IMR-90 (cell line): ENCODE measurements around the gene JMJD1C. TPM values are rescaled to one million over a fixed set of nuclear protein-coding genes. Genes with fewer than 3 reads are reported as not detected.

Experiments used
- ATAC-seq: fragments of 200-7000 bp; cut with Tn5 transposase; 2 replicates; pipeline ENCODE4 v1.9.1; 2020; ENCODE audit warnings: low read depth, mild to moderate bottlenecking, moderate library complexity
- BruUV-seq: library from RNA; stranded (reverse); fragments of 400-500 nt; replicated peaks from 2 replicates; lab custom pipeline; 2021; lab: Mats Ljungman, UMichigan
- CTCF ChIA-PET: fragments of 300-600 bp; formaldehyde crosslinking; extraction: SDS; loops from one replicate; lab custom pipeline; 2021; ENCODE audit warnings: antibody characterized with exemption; lab: Yijun Ruan, JAX
- POLR2A ChIA-PET: fragments of 300-600 bp; sonication (Branson Sonifier 250); formaldehyde crosslinking; loops from one replicate; lab custom pipeline; 2022; ENCODE audit warnings: antibody characterized with exemption; ENCODE audit not compliant: unreplicated experiment; lab: Charles Lee
- DNase-seq: peaks from one replicate; pipeline ENCODE4 v3.0.0; 2013
- H2AFZ ChIP-seq: replicated peaks from 2 replicates; pipeline ENCODE3; 2013; ENCODE audit warnings: low read length, mild to moderate bottlenecking; ENCODE audit not compliant: poor library complexity
- H2AK5ac ChIP-seq: 2 replicates; pipeline ENCODE4 v1.6.1; 2013; ENCODE audit warnings: low read depth, low read length, inconsistent platforms
- H2AK9ac ChIP-seq: replicated peaks from 2 replicates; pipeline ENCODE3; 2013; ENCODE audit warnings: mild to moderate bottlenecking, low read depth, low read length, moderate library complexity; ENCODE audit not compliant: poor library complexity
- H2BK120ac ChIP-seq: 2 replicates; pipeline ENCODE4 v1.6.1; 2013; ENCODE audit warnings: low read depth, low read length, inconsistent platforms
- H2BK15ac ChIP-seq: 3 replicates; pipeline ENCODE4 v1.6.1; 2013; ENCODE audit warnings: low read depth, low read length, inconsistent platforms
- H2BK20ac ChIP-seq: 2 replicates; pipeline ENCODE4 v1.6.1; 2013; ENCODE audit warnings: low read depth, mild to moderate bottlenecking, inconsistent platforms, low read length, moderate library complexity
- H2BK5ac ChIP-seq: 2 replicates; pipeline ENCODE4 v1.6.1; 2013; ENCODE audit warnings: mild to moderate bottlenecking, low read depth, low read length, inconsistent platforms; ENCODE audit not compliant: poor library complexity, severe bottlenecking
- H3K14ac ChIP-seq: replicated peaks from 2 replicates; pipeline ENCODE4 v1.6.1; 2013; ENCODE audit warnings: low read depth, low read length, inconsistent platforms
- H3K18ac ChIP-seq: 2 replicates; pipeline ENCODE4 v1.6.1; 2013; ENCODE audit warnings: low read depth, low read length, control low read depth
- H3K23ac ChIP-seq: 2 replicates; pipeline ENCODE4 v1.6.1; 2013; ENCODE audit warnings: low read depth, low read length, inconsistent platforms
- H3K27ac ChIP-seq: 2 replicates; pipeline ENCODE4 v1.5.1; 2013; ENCODE audit warnings: mild to moderate bottlenecking, control low read depth, low read length; ENCODE audit not compliant: insufficient read depth
- H3K27me3 ChIP-seq: 2 replicates; pipeline ENCODE4 v1.6.1; 2013; ENCODE audit warnings: low read length; ENCODE audit not compliant: control insufficient read depth, insufficient read depth
- H3K36me3 ChIP-seq: 2 replicates; pipeline ENCODE4 v1.6.1; 2013; ENCODE audit warnings: low read length, mixed read lengths; ENCODE audit not compliant: control insufficient read depth, insufficient read depth
- H3K4ac ChIP-seq: 2 replicates; pipeline ENCODE4 v1.6.1; 2013; ENCODE audit warnings: low read depth, low read length, inconsistent platforms
- H3K4me1 ChIP-seq: 2 replicates; pipeline ENCODE4 v1.6.1; 2013; ENCODE audit warnings: low read length, mixed read lengths; ENCODE audit not compliant: control insufficient read depth, insufficient read depth
- H3K4me2 ChIP-seq: 2 replicates; pipeline ENCODE4 v1.6.1; 2013; ENCODE audit warnings: low read depth, mild to moderate bottlenecking, control low read depth, low read length, moderate library complexity
- H3K4me3 ChIP-seq: 2 replicates; pipeline ENCODE4 v1.5.1; 2013; ENCODE audit warnings: low read depth, mild to moderate bottlenecking, control low read depth, low read length, moderate library complexity; ENCODE audit not compliant: insufficient read depth
- H3K56ac ChIP-seq: 2 replicates; pipeline ENCODE4 v1.6.1; 2013; ENCODE audit warnings: low read length, inconsistent platforms; ENCODE audit not compliant: insufficient read depth; ENCODE audit errors: extremely low read depth
- H3K79me1 ChIP-seq, 2 experiments: 2 replicates each; pipeline ENCODE4 v1.6.1; 2013; ENCODE audit warnings: low read length in 2 of 2, inconsistent platforms in 1 of 2, low read depth in 1 of 2
- H3K9ac ChIP-seq: 2 replicates; pipeline ENCODE4 v1.6.1; 2013; ENCODE audit warnings: low read depth, low read length, control low read depth
- H3K9me1 ChIP-seq: 2 replicates; pipeline ENCODE4 v1.6.1; 2013; ENCODE audit warnings: low read length, inconsistent platforms; ENCODE audit not compliant: insufficient read depth
- H3K9me3 ChIP-seq: 2 replicates; pipeline ENCODE4 v1.6.1; 2013; ENCODE audit warnings: low read length; ENCODE audit not compliant: control insufficient read depth, insufficient read depth
- H4K20me1 ChIP-seq: 2 replicates; pipeline ENCODE4 v1.6.1; 2013; ENCODE audit warnings: low read length, inconsistent platforms; ENCODE audit not compliant: insufficient read depth
- H4K5ac ChIP-seq: 2 replicates; pipeline ENCODE4 v1.6.1; 2013; ENCODE audit warnings: mild to moderate bottlenecking, low read depth, low read length, control low read depth
- H4K8ac ChIP-seq, 2 experiments: 2 replicates each; pipeline ENCODE4 v1.6.1; 2013; ENCODE audit warnings: low read depth in 2 of 2, low read length in 2 of 2, control low read depth in 1 of 2, inconsistent platforms in 1 of 2
- H4K91ac ChIP-seq: 2 replicates; pipeline ENCODE4 v1.6.1; 2013; ENCODE audit warnings: low read depth, low read length, inconsistent platforms; ENCODE audit not compliant: insufficient read depth
- NFE2L2 ChIP-seq: fragments of 150-350 bp; IDR thresholded peaks from 2 replicates; pipeline ENCODE4 v1.6.1; 2016; ENCODE audit warnings: low read depth, mild to moderate bottlenecking, low read length
- SMC3 ChIP-seq: fragments of 150-350 bp; IDR thresholded peaks from 2 replicates; pipeline ENCODE4 v1.6.1; 2016; ENCODE audit warnings: low read depth, mild to moderate bottlenecking, antibody characterized with exemption, low read length, moderate library complexity
- WGBS, 2 experiments: methylation state at CpG; one replicate each; pipeline versions ENCODE4 v1.1.5 to v1.1.7; 2013; ENCODE audit warnings: missing lambda C conversion rate in 2 of 2; ENCODE audit not compliant: insufficient read length in 1 of 2; ENCODE audit errors: extremely low coverage in 2 of 2; 5-methylcytosine and 5-hydroxymethylcytosine counted together
- dilution Hi-C: fragments of 300-500 bp; cut with HindIII; formaldehyde crosslinking; loops from one replicate; pipeline ENCODE4 v1.14.3; 2018; ENCODE audit warnings: low sequenced_read_pairs; ENCODE audit not compliant: unreplicated experiment
- in situ Hi-C: fragments of 300-500 bp; cut with MboI; formaldehyde crosslinking; loops from 3 replicates; pipeline ENCODE4 v1.14.3; 2019; ENCODE audit warnings: low sequenced_read_pairs, inconsistent platforms, mixed read lengths
- intact Hi-C: fragments of 100-400 bp; cut with micrococcal nuclease; formaldehyde crosslinking; loops from 2 replicates; pipeline ENCODE4 v1.10.0; 2022
- polyA plus RNA-seq, 3 experiments: library from polyadenylated mRNA; depleted of rRNA; stranded (reverse); fragments of >200 nt; gene quantifications; 2 replicates each; pipeline ENCODE4 v1.2.3, GENCODE V29; 2012; ENCODE audit warnings: low replicate concordance in 1 of 3
- total RNA-seq: library from RNA; depleted of rRNA; stranded (reverse); fragments of >200 nt; gene quantifications from 2 replicates; pipeline ENCODE4 v1.2.3, GENCODE V29; 2012

The JMJD1C gene
- total and polyA plus RNA-seq, 2 of the 4 experiments (the other 2 are of a cell fraction), result 15.6 to 96.8 TPM

DNA sequence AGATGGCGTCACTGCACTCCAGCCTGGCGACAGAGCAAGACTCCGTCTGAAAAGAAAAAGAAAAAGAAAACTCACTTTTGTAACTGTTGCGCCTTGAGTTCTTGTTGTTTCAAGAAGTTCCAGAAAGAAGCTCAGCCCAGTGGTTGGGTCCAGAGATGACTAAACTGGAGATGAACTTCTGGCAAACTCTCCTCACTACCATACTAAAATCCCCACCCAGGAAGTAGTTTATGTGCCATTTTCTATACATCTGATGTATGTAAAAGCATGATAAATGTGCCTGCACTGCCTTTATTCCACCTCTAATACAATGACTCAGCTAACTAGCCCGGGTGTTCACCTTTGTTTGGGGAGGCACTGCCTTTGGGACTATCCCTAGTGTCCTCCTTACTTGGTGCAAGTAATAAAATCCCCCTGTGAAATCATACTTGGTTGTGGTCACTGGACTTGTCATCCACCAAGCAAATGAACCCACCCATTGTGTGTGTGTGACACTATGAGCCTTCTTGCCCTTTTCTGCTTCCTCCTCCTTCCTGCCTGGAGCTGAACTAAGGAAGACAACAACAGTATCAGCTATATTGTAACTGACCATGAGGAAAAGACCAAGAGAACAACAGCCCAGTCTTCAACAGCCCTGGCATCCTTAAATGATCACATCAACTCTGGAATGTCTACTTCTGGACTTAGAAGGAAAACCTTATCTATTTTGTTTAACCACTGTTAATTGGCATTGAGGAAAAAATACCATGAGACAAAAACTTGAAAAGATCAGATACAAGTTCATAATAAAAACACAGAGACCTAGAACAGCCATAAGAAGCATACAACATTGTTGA lies 33.6 kb downstream of the JMJD1C start:
- H2BK120ac ChIP-seq, result no peak overlapping the region
- POLR2A ChIA-PET, result no interaction called here
- H2AK9ac ChIP-seq, result no peak overlapping the region
- peak overlapping the region; percentile 1; the same call in 1 of the 2 replicates for H3K18ac ChIP-seq
- H3K4ac ChIP-seq, result no peak overlapping the region; the same call in 1 of the 2 replicates
- ATAC-seq (peak; percentile 31; the same call in 1 of the 2 replicates), DNase-seq (peak; percentile 14)
- TF ChIP-seq SMC3, result no peak
- TF ChIP-seq NFE2L2, result 0 out of 2 replicates have a peak, but pooled peaks have one; percentile 35
- no peak overlapping the region for H2BK20ac ChIP-seq
- in situ Hi-C loops (no loop called here), dilution Hi-C loops (no loop called here), intact Hi-C loops (no loop called here)
- H3K4me3 ChIP-seq, result no peak overlapping the region
- H4K91ac ChIP-seq, result no peak overlapping the region
- H3K9me1 ChIP-seq, result peaks cover 7% of the 10 kb centered on the region
- H2AK5ac ChIP-seq, result peak overlapping the region; percentile 5; the same call in 1 of the 2 replicates
- peaks cover 16 to 80% of the 10 kb centered on the region in 2 experiments for H3K79me1 ChIP-seq
- H2AFZ ChIP-seq, result no peak overlapping the region
- BruUV-seq, result no TSS peak
- H4K8ac ChIP-seq, result no peak overlapping the region
- no peak overlapping the region for H3K9ac ChIP-seq
- H3K14ac ChIP-seq, result peak overlapping the region; percentile 60; the same call in 1 of the 2 replicates
- H3K4me1 ChIP-seq, result peaks cover 11% of the 10 kb centered on the region
- no peaks in the 10 kb centered on the region for H3K36me3 ChIP-seq
- 100% methylated on average over 3 of the region's 5 CpGs; no CpG with 5 or more reads in 1 of the 2 experiments for WGBS, 2 experiments
- CTCF ChIA-PET, result interaction anchor here (0.5 to 1.2 kb wide), 2 partner anchors 93 to 197 kb away, joined by 3 read pairs; no protein-coding TSS in a partner anchor
- no peaks in the 10 kb centered on the region for H3K9me3 ChIP-seq
- no peaks in the 10 kb centered on the region for H3K27me3 ChIP-seq
- H4K20me1 ChIP-seq, result peaks cover 51% of the 10 kb centered on the region
- peak overlapping the region; percentile 20; the same call in 1 of the 2 replicates for H4K5ac ChIP-seq
- H3K23ac ChIP-seq, result 0 out of 2 replicates have a peak overlapping the region, but pooled peaks have one; percentile 48
- peak overlapping the region; percentile 5 for H2BK5ac ChIP-seq
- H3K27ac ChIP-seq, result no peak overlapping the region
- no peak overlapping the region for H3K56ac ChIP-seq
- no peak overlapping the region for H3K4me2 ChIP-seq
- peak overlapping the region; percentile 72; the same call in 1 of the 3 replicates for H2BK15ac ChIP-seq
